ENCODE results near the gene GRIK4.

DNA sequence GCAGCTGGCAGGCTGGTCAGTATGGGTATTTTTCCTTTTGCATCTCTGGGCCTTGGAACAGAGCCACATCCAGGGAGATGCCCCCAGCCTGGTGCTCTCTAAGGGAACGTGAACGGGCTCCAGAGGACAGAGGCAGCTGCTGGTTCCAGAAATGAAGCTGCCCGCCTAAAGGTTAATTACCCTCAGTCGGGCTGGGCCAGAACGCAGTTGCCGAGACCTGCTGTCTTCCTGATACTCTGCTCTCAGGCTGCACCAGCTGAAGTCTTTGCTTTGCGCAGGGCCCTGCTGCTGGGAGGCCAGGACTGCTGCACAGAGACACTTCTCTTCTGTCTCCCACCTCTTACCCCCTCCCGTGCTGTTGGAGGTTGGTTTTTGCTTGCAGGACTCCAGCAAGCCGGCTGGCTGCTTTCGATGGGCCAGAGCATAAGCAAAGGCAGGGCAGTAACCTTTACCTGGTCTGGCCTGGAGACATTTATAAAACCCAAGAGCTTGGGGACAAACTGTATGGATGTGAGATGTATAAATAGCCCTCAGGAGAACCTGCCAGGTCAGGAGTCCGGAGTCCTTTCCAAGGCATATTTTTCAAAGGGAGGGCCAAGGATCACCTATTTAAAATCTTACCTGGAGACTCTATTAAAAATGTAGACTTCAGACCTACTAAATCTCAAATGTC lies 197.1 kb downstream of the GRIK4 start:
- TF ChIP-seq, protein P1, sequence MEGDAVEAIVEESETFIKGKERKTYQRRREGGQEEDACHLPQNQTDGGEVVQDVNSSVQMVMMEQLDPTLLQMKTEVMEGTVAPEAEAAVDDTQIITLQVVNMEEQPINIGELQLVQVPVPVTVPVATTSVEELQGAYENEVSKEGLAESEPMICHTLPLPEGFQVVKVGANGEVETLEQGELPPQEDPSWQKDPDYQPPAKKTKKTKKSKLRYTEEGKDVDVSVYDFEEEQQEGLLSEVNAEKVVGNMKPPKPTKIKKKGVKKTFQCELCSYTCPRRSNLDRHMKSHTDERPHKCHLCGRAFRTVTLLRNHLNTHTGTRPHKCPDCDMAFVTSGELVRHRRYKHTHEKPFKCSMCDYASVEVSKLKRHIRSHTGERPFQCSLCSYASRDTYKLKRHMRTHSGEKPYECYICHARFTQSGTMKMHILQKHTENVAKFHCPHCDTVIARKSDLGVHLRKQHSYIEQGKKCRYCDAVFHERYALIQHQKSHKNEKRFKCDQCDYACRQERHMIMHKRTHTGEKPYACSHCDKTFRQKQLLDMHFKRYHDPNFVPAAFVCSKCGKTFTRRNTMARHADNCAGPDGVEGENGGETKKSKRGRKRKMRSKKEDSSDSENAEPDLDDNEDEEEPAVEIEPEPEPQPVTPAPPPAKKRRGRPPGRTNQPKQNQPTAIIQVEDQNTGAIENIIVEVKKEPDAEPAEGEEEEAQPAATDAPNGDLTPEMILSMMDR (IDR thresholded peaks at IDR 0.05; ENCODE audit: poor library complexity, severe bottlenecking), result no peak
- TF ChIP-seq EP300 (conservative IDR thresholded peaks at IDR 0.05; ENCODE audit: poor library complexity, severe bottlenecking) (no peak), SMC3 (conservative IDR thresholded peaks at IDR 0.05; ENCODE audit: poor library complexity) (no peak), EZH2 (IDR thresholded peaks at IDR 0.05; ENCODE audit: borderline replicate concordance, insufficient read depth, low read length, poor library complexity, severe bottlenecking) (no peak), RAD21 (conservative IDR thresholded peaks at IDR 0.05) (no peak)
- TF ChIP-seq, protein P2, sequence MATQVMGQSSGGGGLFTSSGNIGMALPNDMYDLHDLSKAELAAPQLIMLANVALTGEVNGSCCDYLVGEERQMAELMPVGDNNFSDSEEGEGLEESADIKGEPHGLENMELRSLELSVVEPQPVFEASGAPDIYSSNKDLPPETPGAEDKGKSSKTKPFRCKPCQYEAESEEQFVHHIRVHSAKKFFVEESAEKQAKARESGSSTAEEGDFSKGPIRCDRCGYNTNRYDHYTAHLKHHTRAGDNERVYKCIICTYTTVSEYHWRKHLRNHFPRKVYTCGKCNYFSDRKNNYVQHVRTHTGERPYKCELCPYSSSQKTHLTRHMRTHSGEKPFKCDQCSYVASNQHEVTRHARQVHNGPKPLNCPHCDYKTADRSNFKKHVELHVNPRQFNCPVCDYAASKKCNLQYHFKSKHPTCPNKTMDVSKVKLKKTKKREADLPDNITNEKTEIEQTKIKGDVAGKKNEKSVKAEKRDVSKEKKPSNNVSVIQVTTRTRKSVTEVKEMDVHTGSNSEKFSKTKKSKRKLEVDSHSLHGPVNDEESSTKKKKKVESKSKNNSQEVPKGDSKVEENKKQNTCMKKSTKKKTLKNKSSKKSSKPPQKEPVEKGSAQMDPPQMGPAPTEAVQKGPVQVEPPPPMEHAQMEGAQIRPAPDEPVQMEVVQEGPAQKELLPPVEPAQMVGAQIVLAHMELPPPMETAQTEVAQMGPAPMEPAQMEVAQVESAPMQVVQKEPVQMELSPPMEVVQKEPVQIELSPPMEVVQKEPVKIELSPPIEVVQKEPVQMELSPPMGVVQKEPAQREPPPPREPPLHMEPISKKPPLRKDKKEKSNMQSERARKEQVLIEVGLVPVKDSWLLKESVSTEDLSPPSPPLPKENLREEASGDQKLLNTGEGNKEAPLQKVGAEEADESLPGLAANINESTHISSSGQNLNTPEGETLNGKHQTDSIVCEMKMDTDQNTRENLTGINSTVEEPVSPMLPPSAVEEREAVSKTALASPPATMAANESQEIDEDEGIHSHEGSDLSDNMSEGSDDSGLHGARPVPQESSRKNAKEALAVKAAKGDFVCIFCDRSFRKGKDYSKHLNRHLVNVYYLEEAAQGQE (IDR thresholded peaks at IDR 0.05; ENCODE audit: borderline replicate concordance), result no peak

Measured in neural cell (in vitro differentiated cells).